ENCODE data around the gene JAG1. TPM values are rescaled to one million over a fixed set of nuclear protein-coding genes. Genes with fewer than 3 reads are reported as not detected.
"Not testable (repeated sequence)": the region's sequence is repeated elsewhere in the genome, so short reads cannot be mapped to it uniquely, and the experiment has no call there.

JAG1 gene
- total RNA-seq, 3 donors from 2014 or later (not counting 1 experiment from before 2014, with no cell fraction given) = 8.1 to 12.3 (median 8.7) TPM

DNA sequence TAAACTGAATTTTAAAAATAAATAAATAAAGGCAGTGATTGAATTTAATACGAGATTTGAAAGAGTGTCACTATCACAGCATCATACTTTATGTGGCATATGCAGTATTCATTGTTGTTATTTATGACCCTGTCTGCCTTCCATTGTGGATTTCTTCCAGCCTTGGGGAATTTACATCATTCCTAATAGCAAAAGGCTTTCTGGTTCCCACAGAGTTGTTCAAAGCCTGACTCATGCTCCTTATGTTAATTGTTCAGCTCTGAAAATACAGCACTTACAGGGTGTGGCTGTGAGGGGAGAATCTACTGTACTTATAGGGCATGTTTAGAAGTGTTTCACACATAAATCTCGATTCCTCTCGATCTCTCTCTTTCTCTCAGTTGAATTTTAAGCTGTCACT lies 54.4 kb downstream of the JAG1 start:
- H3K4me1 Mint-ChIP-seq = peaks cover 0 to 14% of the 10 kb centered on the region in 2 donors
- H3K27me3 ChIP-seq (ENCODE audit: control insufficient read depth, insufficient read depth, low read length) = no peaks in the 10 kb centered on the region
- H3K4me1 ChIP-seq (ENCODE audit: control insufficient read depth, insufficient read depth, low read length) = no peaks in the 10 kb centered on the region
- TF ChIP-seq, protein P1, sequence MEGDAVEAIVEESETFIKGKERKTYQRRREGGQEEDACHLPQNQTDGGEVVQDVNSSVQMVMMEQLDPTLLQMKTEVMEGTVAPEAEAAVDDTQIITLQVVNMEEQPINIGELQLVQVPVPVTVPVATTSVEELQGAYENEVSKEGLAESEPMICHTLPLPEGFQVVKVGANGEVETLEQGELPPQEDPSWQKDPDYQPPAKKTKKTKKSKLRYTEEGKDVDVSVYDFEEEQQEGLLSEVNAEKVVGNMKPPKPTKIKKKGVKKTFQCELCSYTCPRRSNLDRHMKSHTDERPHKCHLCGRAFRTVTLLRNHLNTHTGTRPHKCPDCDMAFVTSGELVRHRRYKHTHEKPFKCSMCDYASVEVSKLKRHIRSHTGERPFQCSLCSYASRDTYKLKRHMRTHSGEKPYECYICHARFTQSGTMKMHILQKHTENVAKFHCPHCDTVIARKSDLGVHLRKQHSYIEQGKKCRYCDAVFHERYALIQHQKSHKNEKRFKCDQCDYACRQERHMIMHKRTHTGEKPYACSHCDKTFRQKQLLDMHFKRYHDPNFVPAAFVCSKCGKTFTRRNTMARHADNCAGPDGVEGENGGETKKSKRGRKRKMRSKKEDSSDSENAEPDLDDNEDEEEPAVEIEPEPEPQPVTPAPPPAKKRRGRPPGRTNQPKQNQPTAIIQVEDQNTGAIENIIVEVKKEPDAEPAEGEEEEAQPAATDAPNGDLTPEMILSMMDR (IDR thresholded peaks at IDR 0.05) = no peak
- no peaks in the 10 kb centered on the region for H3K27me3 Mint-ChIP-seq (ENCODE audit: low read depth in 2 of 2)
- WGBS (ENCODE audit: insufficient coverage) = no CpG with 5 or more reads among the region's 3 CpGs
- ATAC-seq (no peak), DNase-seq (no peak)
- H3K4me3 Mint-ChIP-seq = no peak overlapping the region
- H3K9me3 ChIP-seq (ENCODE audit: control insufficient read depth, insufficient read depth, low read length) = no peaks in the 10 kb centered on the region
- H3K27ac ChIP-seq (ENCODE audit: low read length) = no peak overlapping the region
- H3K36me3 ChIP-seq (ENCODE audit: control insufficient read depth, insufficient read depth, low read length) = no peaks in the 10 kb centered on the region
- no peaks in the 10 kb centered on the region for H3K9me3 Mint-ChIP-seq
- H3K36me3 Mint-ChIP-seq = no peaks in the 10 kb centered on the region
- intact Hi-C loops (cut with micrococcal nuclease) = no loop called here
- no peak overlapping the region for H3K27ac Mint-ChIP-seq
- H3K4me3 ChIP-seq (ENCODE audit: low read length) = no peak overlapping the region

DNA sequence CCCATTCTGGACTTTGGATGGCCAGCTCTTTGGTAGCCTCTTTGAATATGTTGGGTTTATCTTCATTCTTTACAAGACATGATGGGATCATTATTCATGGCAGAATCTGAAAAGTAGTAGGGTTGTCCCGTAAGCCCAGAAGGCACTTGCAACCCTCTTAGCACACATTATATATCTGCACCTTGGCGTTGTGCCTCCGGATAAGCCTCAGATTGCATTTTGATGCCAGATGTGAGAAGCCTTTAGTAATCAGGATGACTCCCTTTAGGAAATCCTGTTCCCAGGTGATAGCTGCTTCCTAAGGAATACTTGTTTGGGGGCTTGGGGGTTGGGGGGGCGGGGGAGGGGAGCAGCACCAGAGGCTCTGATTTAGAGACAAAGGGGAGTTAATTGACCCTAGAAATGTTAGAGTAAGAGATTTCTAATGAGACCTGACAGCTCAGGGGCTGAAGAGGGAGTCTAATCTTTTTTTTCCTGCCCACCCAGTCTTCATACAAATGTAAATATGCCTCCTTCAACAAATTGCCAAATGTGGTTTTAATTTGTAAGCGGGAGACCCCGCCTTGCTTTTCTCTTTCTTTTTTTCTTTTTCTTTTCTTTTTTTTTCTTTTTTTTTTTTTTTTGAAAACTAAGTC lies 55.1 kb downstream of the JAG1 start:
- Mint-ChIP-seq H3K9me3 (no peaks in the 10 kb centered on the region), H3K27me3 (ENCODE audit: low read depth in 2 of 2) (no peaks in the 10 kb centered on the region), H3K4me3 (no peak overlapping the region), H3K4me1 (peaks cover 0 to 9% of the 10 kb centered on the region in 2 donors), H3K27ac (no peak overlapping the region), H3K36me3 (no peaks in the 10 kb centered on the region)
- Histone ChIP-seq H3K4me3 (ENCODE audit: low read length) (no peak overlapping the region), H3K9me3 (ENCODE audit: control insufficient read depth, insufficient read depth, low read length) (no peaks in the 10 kb centered on the region), H3K27me3 (ENCODE audit: control insufficient read depth, insufficient read depth, low read length) (no peaks in the 10 kb centered on the region), H3K36me3 (ENCODE audit: control insufficient read depth, insufficient read depth, low read length) (no peaks in the 10 kb centered on the region), H3K4me1 (ENCODE audit: control insufficient read depth, insufficient read depth, low read length) (no peaks in the 10 kb centered on the region), H3K27ac (ENCODE audit: low read length) (no peak overlapping the region)
- ATAC-seq = no peak
- intact Hi-C loops (cut with micrococcal nuclease) = no loop called here
- no peak for DNase-seq
- TF ChIP-seq, protein P1 (IDR thresholded peaks at IDR 0.05) = no peak
- WGBS (ENCODE audit: insufficient coverage) = 100% methylated on average over 6 of the region's 6 CpGs

GRCh38 chr20:10617549-10618133 lies 56.2 kb downstream of the JAG1 start:
- H3K4me1 Mint-ChIP-seq; H3K4me1 ChIP-seq (ENCODE audit: control insufficient read depth, insufficient read depth, low read length); H3K27ac ChIP-seq (ENCODE audit: low read length); H3K27me3 ChIP-seq (ENCODE audit: control insufficient read depth, insufficient read depth, low read length); DNase-seq; H3K27ac Mint-ChIP-seq; H3K36me3 Mint-ChIP-seq; intact Hi-C loops (cut with micrococcal nuclease); H3K9me3 Mint-ChIP-seq; H3K9me3 ChIP-seq (ENCODE audit: control insufficient read depth, insufficient read depth, low read length); H3K4me3 Mint-ChIP-seq; H3K4me3 ChIP-seq (ENCODE audit: low read length); ATAC-seq; H3K27me3 Mint-ChIP-seq (ENCODE audit: low read depth in 2 of 2); H3K36me3 ChIP-seq (ENCODE audit: control insufficient read depth, insufficient read depth, low read length): not testable (repeated sequence)
- 97% methylated on average over 4 of the region's 4 CpGs for WGBS (ENCODE audit: insufficient coverage)

DNA sequence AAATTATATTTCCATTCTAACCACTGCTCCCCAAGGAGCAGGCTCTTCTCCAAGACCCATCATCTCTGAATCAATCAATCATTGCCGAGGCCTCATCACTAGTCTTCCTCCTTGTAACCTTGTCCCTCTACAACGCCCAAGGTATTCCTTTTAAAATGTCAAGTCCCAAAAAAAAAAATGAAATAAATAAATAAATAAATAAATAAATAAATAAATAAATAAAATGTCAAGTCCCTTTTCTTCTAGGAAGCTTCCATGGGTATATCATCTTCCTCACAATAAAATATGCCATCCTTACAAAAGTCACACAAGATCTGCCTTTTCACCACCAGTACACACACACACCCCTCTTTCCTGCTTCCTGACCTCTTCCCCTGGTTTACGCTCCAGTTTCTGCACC lies 57.6 kb downstream of the JAG1 start:
- intact Hi-C loops (cut with micrococcal nuclease) = no loop called here
- Histone ChIP-seq H3K9me3 (ENCODE audit: control insufficient read depth, insufficient read depth, low read length) (no peaks in the 10 kb centered on the region), H3K27me3 (ENCODE audit: control insufficient read depth, insufficient read depth, low read length) (no peaks in the 10 kb centered on the region), H3K27ac (ENCODE audit: low read length) (no peak overlapping the region), H3K4me3 (ENCODE audit: low read length) (no peak overlapping the region), H3K4me1 (ENCODE audit: control insufficient read depth, insufficient read depth, low read length) (no peaks in the 10 kb centered on the region), H3K36me3 (ENCODE audit: control insufficient read depth, insufficient read depth, low read length) (no peaks in the 10 kb centered on the region)
- H3K36me3 Mint-ChIP-seq = no peaks in the 10 kb centered on the region
- no peak for ATAC-seq
- H3K4me1 Mint-ChIP-seq = peaks cover 0 to 3% of the 10 kb centered on the region in 2 donors
- no peak for DNase-seq
- H3K9me3 Mint-ChIP-seq = no peaks in the 10 kb centered on the region
- TF ChIP-seq, protein P1 (IDR thresholded peaks at IDR 0.05) = no peak
- no peak overlapping the region for H3K4me3 Mint-ChIP-seq
- WGBS (ENCODE audit: insufficient coverage) = 99% methylated on average over 2 of the region's 3 CpGs
- H3K27me3 Mint-ChIP-seq (ENCODE audit: low read depth in 2 of 2) = no peaks in the 10 kb centered on the region
- no peak overlapping the region for H3K27ac Mint-ChIP-seq
